Measurements from ENCODE around the gene ATAD3C.
A peak's percentile ranks its signal among the peaks of the same experiment; 100 is the strongest.
"Not testable (repeated sequence)": the region's sequence is repeated elsewhere in the genome, so short reads cannot be mapped to it uniquely, and the experiment has no call there.

The ATAD3C gene

DNA sequence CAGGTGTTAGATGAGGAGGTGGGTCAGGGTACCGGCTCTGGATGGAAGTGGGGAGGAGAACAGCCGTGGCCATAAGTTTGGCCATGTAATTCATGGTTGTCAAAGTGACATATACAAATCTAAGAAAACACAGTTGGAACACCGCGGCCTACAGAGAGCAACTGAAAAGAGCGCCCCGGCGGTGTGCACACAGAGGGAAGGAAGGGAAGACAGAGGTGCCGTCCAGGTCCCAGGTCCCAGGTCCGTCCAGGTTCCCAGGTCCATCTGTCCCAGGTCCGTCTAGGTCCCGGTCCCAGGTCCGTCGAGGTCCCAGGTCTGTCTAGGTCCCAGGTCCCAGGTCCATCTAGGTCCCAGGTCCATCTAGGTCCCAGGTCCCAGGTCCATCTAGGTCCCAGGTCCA, 37.9 kb upstream of the ATAD3C start:
- Mint-ChIP-seq H3K9me3 (peaks cover 2% of the 10 kb centered on the region), H3K27me3 (no peaks in the 10 kb centered on the region), H3K4me1 (peaks cover 4% of the 10 kb centered on the region), H3K27ac (no peak overlapping the region), H3K36me3 (no peaks in the 10 kb centered on the region), H3K4me3 (no peak overlapping the region)
- no peak for ATAC-seq (ENCODE audit: low read depth)
- no peak for DNase-seq (ENCODE audit: low spot score in 2 of 2)

DNA sequence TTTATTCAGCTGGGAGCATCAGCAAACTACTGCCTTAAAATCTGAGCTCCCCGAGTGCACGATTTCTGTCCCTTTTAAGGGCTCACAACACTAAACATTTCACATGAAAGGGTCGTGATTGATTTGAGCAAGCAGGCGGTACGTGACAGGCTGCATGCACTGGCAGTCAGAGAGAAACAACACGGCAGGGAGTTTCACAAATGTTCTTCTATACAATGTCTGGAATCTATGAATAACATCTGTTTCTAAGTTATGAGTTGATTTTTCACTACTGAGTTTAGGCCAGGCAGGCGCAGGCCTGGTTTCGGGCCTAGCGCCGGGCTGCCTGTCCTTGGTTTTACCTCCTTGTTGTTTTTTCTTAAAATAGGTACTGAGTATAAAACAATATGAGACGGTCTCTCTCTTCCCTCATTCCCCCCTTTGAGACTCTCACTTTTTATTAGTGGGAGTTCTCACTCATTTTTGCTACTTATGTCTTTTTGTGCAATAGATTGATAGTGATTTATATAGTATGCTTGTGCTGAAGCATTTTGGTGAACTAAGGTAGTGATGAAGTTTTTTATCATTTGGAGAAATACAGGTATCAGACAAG, 37.1 kb upstream of the ATAD3C start:
- not testable (repeated sequence) for H3K4me3 Mint-ChIP-seq; H3K27me3 Mint-ChIP-seq; DNase-seq (ENCODE audit: low spot score in 2 of 2); H3K9me3 Mint-ChIP-seq; H3K4me1 Mint-ChIP-seq; H3K36me3 Mint-ChIP-seq; H3K27ac Mint-ChIP-seq; ATAC-seq (ENCODE audit: low read depth)

DNA sequence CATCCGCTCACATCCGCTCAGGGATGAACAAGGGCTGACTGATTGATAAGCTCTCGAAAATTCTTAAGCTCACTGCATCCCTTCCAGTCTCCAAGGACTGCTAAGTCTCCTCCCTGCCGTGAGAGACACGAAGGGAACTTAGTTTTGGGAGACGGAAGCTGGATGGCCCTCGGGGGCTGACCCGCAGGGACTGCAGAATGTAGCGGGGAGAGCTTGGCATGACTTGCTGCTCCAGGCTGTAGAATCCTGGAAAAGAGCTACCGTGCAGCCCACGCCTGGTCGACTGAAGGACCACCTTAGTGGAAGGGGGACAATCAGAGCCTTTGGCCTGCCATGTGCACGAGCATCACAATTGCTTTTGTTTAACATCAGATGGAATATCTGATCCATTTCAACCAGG, 33.7 kb upstream of the ATAD3C start:
- peaks cover 4% of the 10 kb centered on the region for H3K27me3 Mint-ChIP-seq
- H3K4me1 Mint-ChIP-seq: peaks cover 2% of the 10 kb centered on the region
- peaks cover 2% of the 10 kb centered on the region for H3K36me3 Mint-ChIP-seq
- no peak overlapping the region for H3K27ac Mint-ChIP-seq
- H3K9me3 Mint-ChIP-seq: peaks cover 2% of the 10 kb centered on the region
- H3K4me3 Mint-ChIP-seq: no peak overlapping the region
- DNase-seq (ENCODE audit: low spot score in 2 of 2) (no peak), ATAC-seq (ENCODE audit: low read depth) (no peak)

DNA sequence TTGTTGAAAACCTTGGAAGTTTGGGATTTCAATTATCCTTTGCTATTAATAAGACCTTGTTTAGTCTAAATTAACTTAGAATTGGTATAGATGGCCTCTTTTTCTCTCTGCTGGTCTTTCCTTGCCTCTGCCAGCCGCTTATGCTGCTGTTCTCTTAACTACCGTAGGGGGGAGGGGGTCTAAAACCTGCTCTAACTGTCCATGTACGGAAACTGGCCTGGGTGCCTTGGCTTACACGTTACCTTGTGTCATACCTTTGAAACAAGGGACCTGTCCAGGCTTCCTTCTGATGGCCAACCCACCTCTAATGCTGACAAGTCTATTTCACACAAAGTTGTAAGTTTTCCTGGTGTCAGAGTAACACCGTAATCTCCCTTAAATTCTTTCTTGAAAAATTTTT, 32.1 kb upstream of the ATAD3C start:
- H3K27me3 Mint-ChIP-seq; H3K9me3 Mint-ChIP-seq; DNase-seq (ENCODE audit: low spot score in 2 of 2); ATAC-seq (ENCODE audit: low read depth); H3K4me3 Mint-ChIP-seq; H3K27ac Mint-ChIP-seq; H3K36me3 Mint-ChIP-seq; H3K4me1 Mint-ChIP-seq: not testable (repeated sequence)

DNA sequence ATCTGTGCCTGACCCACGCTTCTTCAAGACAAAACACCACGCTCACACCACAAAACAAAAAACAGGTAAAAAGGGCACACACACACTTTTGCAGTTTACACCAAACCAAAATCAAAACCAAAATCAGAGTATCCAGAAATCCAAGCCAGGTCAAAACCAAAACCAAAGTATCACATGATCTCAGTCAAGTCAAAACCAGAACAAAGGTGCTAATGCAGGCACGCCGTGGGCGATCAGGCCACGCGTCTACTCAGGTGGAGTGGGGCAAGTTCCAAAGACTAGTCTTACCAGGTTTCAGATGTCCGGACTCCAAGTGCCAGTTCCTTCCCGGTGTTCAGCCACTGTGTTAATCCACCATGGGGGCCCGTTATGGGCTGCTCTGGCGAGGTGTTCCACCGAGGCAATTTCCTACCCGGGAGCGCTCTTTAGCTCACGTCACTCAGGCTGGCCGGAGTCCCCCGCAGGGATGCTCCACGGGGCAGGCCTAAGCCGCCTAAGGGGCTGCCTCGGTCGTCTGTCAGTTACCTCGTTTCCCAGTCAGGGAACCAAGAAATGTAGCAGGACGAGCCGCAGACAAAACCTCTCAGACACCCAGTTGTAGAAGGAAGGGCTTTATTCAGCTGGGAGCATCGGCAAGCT, 31.5 kb upstream of the ATAD3C start:
- H3K27ac Mint-ChIP-seq; H3K4me3 Mint-ChIP-seq; H3K9me3 Mint-ChIP-seq; H3K36me3 Mint-ChIP-seq; ATAC-seq (ENCODE audit: low read depth); H3K4me1 Mint-ChIP-seq; DNase-seq (ENCODE audit: low spot score in 2 of 2): not testable (repeated sequence)
- H3K27me3 Mint-ChIP-seq: peaks cover 11% of the 10 kb centered on the region

DNA sequence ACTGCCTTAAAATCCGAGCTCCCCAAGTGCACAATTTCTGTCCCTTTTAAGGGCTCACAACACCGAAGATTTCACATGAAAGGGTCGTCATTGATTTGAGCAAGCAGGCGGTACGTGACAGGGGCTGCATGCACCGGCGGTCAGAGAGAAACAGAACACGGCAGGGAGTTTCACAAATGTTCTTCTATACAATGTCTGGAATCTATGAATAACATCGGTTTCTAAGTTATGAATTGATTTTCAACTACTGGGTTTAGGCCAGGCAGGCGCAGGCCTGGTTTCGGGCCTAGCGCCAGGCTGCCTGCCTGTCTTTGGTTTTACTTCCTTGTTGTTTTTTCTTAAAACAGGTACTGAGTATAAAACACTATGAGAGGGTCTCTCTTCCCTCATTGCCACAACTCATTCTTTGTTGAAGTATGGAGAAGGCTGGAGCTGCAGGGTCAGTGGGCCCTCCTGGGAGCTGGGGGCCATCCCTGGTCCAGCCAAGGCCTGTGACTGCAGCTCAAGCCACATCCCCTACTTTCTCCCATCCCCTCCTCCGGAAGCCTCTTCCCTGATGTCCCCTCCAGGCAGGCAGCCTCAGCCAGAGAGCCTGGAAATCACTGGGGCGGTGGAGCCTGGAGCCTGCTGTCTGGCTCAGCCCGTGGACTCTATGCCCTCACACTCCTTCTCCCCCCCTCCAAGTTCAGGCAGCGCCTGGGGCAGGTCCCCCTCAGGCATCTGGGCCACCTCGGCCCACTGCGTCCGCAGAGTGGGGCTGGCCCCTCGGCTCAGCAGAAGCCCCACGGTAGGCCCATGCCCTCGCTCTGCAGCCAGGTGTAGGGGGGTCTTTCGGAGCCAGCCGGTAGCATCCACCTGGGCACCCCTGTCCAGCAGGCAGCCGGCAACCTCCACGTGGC, 30.8 kb upstream of the ATAD3C start:
- Mint-ChIP-seq H3K36me3 (peaks cover 2% of the 10 kb centered on the region), H3K27me3 (peaks cover 14% of the 10 kb centered on the region), H3K4me3 (no peak overlapping the region), H3K4me1 (peaks cover 3% of the 10 kb centered on the region), H3K27ac (no peak overlapping the region), H3K9me3 (no peaks in the 10 kb centered on the region)
- DNase-seq (ENCODE audit: low spot score in 2 of 2) (no peak), ATAC-seq (ENCODE audit: low read depth) (no peak)

DNA sequence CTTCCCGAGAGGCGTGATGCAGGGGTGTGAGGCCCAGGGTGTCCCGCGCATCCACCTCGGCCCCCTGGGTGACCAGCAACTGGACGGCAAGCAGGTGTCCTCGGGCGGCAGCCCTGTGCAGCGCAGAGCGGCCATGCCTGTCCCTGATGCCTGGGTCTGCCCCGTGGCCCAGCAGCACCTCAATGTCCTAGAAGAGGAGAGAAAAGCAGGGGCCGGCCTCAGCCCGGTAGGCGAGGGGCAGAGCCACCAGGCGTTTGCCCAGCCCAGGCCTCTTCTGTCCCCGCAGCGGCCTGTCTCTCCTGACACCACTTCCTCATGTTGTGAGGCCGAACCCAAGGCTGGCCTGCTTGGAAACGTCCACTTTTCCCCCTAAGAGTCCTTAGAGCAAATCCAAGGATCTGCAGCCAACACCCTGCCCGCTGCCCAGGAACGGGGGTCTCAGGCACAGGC, 30.1 kb upstream of the ATAD3C start:
- Mint-ChIP-seq H3K27ac (no peak overlapping the region), H3K36me3 (peaks cover 2% of the 10 kb centered on the region), H3K4me3 (no peak overlapping the region), H3K27me3 (peaks cover 14% of the 10 kb centered on the region), H3K9me3 (no peaks in the 10 kb centered on the region), H3K4me1 (peaks cover 3% of the 10 kb centered on the region)
- no peak for ATAC-seq (ENCODE audit: low read depth)
- no peak for DNase-seq (ENCODE audit: low spot score in 2 of 2)

DNA sequence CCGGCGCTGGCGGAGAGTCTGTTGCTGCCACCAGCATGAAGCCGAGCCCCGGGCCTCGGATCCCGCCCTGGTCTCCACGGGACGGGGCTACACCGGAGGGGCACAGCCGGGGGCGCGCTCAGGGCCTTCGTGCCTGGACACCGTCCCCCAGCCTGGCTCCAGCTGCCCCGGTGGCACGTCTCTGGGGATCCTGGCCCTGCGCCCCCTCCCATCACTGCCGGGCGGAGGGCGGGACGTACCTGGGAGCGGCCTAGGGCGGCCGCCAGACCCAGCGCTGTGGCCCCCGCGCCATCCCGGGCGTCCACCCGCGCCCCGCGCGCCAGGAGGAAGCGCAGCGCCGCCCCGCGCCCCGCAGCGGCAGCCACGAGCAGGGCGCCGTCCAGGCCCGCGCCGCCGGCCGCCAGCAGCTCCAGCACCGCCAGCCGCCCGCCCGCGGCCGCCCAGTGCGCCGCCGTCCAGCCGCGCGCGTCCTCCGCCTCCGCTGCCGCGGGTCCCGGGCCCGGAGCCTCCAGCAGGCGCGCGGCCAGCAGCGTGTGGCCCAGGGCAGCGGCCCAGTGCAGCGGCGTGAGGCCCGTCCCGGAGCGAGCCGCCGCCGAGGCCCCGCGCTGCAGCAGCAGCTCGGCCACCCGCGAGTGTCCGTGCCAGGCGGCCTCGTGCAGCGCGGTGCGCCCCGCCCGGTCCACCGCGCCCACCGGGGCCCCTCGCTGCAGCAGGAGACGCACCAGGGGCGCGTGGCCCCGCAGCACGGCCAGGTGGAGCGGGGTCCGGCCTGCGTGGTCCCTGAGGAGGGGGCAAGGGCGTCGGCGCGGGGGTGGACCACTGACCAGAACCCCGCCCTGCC, 29.5 kb upstream of the ATAD3C start:
- Mint-ChIP-seq H3K4me1 (peaks cover 3% of the 10 kb centered on the region), H3K9me3 (no peaks in the 10 kb centered on the region), H3K27me3 (peaks cover 16% of the 10 kb centered on the region), H3K36me3 (peaks cover 2% of the 10 kb centered on the region), H3K4me3 (no peak overlapping the region), H3K27ac (no peak overlapping the region)
- peak; percentile 44 for ATAC-seq (ENCODE audit: low read depth)
- no peak for DNase-seq (ENCODE audit: low spot score in 2 of 2)

DNA sequence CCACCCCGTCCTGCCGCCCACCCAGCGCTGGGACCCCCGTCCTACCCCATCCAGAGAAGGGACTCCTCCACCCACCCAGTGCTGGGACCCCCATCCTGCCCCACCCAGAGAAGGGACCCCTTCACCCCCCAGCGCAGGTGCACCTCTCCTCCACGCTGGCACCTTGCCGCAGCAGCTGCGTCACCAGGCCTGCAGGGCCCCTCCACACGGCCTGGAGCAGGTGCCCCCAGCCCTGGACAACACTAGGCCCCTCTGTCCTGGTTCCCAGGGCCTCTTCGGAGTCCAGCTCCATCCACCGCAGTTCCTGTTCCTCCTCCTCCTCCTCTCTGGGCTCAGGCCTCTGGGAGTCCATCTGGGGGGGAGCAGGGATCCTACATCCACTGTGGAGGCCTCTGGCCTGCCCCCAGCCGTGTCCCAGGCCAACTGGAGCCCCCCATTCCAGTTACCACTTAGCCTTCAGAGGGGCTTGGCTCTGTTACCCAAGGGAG, 28.8 kb upstream of the ATAD3C start:
- Mint-ChIP-seq H3K27ac (no peak overlapping the region), H3K27me3 (peaks cover 17% of the 10 kb centered on the region), H3K4me3 (peak overlapping the region; percentile 58), H3K36me3 (peaks cover 2% of the 10 kb centered on the region), H3K9me3 (no peaks in the 10 kb centered on the region), H3K4me1 (peaks cover 3% of the 10 kb centered on the region)
- DNase-seq (ENCODE audit: low spot score in 2 of 2) (peak in 1 of 2 donors; percentile 13), ATAC-seq (ENCODE audit: low read depth) (no peak)

DNA sequence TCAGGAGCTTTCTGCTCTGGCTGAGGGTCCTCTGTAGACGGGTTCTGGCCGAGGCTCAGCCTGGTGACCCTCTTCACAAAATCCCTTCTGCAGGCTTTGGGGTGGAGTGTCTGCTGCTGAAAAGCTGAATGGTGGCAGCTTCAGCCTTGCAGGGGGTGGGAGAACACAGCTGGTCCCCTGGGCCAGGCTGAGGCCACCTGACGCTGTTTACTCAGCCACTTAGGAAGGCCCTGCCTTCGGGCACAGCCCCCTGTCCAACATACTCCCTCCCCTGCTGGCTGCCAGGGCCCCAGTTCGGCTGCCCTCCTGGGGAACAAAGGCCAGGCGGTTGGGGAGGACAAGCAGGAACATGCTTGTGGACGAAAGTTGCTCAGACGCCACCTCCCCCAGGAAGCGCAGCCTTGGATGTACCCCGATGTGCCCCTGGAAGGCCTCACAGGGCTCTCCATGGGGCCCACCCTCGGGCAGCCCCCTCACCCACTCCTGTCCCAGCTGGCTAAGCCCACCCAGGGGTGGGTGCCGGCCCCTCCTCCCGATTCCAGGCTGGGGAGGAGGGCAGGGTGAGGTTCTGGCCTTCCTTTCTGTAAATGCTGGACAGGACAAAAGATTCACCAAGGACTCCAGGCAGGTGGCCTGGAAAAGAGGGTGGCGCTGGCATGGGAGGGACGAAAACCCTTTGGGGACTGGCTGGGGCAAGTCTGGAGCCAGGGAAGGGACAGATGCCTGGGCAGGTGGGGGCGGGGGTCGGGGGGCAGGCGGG, 28.2 kb upstream of the ATAD3C start, which contains the start of gene ANKRD65:
ANKRD65 (minus strand) TSS at position 130 of the 760 bp plus-strand sequence. CDS start 271 bp downstream, outside the sequence.
- DNase-seq (ENCODE audit: low spot score in 2 of 2) (no peak), ATAC-seq (ENCODE audit: low read depth) (no peak)
- no peaks in the 10 kb centered on the region for H3K9me3 Mint-ChIP-seq
- peaks cover 21% of the 10 kb centered on the region for H3K27me3 Mint-ChIP-seq
- H3K27ac Mint-ChIP-seq: no peak within 1 kb of the TSS
- peak within 1 kb of the TSS; percentile 58 for H3K4me3 Mint-ChIP-seq
- H3K36me3 Mint-ChIP-seq: peaks cover 2% of the 10 kb centered on the region
- H3K4me1 Mint-ChIP-seq: peaks cover 3% of the 10 kb centered on the region

DNA sequence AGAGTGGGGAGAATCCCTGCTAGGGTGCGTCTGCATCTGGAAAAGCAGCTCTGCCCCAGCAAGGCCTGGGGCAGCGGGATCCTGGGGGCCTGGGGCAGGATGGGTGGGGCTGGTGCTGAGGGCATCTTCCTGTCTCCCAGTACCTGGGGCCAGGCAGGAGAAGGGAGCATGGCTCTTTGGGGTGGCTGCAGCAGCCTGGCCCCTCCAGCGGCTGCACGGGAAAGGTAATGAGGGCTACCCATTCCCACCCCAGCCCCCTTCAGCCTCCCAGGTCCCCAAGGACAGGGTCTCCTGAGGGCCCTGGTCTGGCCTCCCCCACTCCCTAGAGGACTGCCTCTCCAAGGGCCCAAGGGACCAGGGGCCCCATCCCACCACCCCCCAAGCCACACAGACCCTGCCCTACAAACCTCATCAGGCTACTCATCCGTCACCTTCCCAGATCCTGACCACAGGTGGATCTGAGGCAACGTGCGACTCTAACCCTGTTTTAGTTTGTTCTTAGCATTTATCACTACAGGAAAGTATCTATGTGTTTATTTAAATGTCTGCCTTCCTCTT, 27.5 kb upstream of the ATAD3C start:
- Mint-ChIP-seq H3K27ac (no peak overlapping the region), H3K27me3 (peaks cover 23% of the 10 kb centered on the region)
- DNase-seq (ENCODE audit: low spot score in 2 of 2): no peak

DNA sequence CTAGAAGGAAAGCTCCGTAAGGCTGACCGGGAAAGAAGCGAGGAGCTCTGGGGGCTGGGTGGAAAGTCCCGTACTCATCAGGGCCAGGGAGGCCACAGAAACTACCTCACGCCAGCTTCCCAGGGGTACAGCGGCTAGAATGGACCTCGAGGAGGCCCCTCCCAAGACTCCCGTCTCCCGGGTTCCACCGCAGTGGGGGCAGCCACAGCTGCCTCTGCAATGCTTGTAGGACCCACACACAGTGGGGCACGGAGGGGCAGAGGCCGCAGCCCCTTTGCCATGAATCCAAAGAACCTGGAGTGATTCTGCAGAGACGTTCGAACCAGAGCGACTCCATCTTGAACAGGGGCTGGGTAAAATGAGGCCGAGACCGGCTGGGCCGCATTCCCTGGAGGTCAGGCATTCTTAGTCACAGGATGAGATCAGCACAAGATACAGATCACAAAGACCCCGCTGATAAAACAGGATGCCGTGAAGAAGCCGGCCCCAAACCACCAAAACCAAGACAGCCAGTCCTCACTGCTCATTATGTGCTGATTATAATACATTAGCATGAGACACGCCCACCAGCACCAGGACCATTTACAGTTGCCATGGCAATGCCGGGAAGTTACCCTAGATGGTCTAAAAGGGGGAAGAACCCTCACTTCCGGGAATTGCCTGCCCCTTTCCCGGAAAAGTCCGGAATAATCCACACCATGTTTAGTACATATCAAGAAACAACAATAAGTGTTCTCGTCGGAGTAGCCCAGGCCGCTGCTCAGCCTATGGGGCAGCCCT, 26.8 kb upstream of the ATAD3C start:
- H3K9me3 Mint-ChIP-seq: no peaks in the 10 kb centered on the region
- peak; percentile 31 for ATAC-seq (ENCODE audit: low read depth)

More for the DNA sequence above, 27.5 kb upstream of the ATAD3C start:
- peaks cover 2% of the 10 kb centered on the region for H3K36me3 Mint-ChIP-seq
- no peaks in the 10 kb centered on the region for H3K9me3 Mint-ChIP-seq
- ATAC-seq (ENCODE audit: low read depth): no peak
- H3K4me1 Mint-ChIP-seq: peaks cover 3% of the 10 kb centered on the region
- no peak overlapping the region for H3K4me3 Mint-ChIP-seq

More for the DNA sequence above, 26.8 kb upstream of the ATAD3C start:
- Mint-ChIP-seq H3K27me3 (peaks cover 24% of the 10 kb centered on the region), H3K4me3 (no peak overlapping the region), H3K36me3 (peaks cover 2% of the 10 kb centered on the region), H3K27ac (no peak overlapping the region), H3K4me1 (peaks cover 3% of the 10 kb centered on the region)
- no peak for DNase-seq (ENCODE audit: low spot score in 2 of 2)
